Body of pancreas (tissue), 4 donors: ENCODE data around the gene OR2H1.

Source experiments
- POLR2A ChIP-seq, 3 donors: fragments of 450-650 bp; IDR thresholded peaks; one replicate each; pipeline ENCODE4 v1.6.1; 2016; ENCODE audit warnings: antibody characterized with exemption in 3 of 3, mild to moderate bottlenecking in 2 of 3
- TF ChIP-seq, protein P1 (sequence below), 7 experiments: fragments of 450-650 bp in 4 of 7; fragments of 200-600 bp in 3 of 7; sonication (generic) in 3 of 7; IDR thresholded peaks; one replicate each; pipeline ENCODE4 v1.5.1; 2016 to 2019; ENCODE audit warnings: antibody characterized with exemption in 7 of 7

DNA sequence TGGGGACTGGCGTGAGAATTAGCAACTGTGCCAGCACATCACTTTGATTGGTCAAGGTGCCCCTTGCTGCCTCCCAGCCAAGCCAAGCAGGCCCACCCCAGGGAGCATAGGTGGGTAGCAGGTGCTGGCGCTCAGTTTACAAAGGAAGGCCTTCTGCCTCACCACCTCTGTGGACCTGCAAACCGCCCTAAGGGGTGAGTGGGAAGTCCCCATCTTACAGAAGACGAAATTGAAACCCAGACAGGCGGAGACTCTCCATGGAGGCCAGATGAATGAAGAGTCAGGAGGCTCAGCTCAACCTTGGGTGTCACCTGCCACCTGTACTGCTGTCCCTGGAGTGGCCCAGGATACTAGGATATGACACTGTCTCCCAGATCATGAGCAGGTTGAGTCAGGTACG is 52.3 kb downstream of the OR2H1 start:
- TF ChIP-seq, protein P1, sequence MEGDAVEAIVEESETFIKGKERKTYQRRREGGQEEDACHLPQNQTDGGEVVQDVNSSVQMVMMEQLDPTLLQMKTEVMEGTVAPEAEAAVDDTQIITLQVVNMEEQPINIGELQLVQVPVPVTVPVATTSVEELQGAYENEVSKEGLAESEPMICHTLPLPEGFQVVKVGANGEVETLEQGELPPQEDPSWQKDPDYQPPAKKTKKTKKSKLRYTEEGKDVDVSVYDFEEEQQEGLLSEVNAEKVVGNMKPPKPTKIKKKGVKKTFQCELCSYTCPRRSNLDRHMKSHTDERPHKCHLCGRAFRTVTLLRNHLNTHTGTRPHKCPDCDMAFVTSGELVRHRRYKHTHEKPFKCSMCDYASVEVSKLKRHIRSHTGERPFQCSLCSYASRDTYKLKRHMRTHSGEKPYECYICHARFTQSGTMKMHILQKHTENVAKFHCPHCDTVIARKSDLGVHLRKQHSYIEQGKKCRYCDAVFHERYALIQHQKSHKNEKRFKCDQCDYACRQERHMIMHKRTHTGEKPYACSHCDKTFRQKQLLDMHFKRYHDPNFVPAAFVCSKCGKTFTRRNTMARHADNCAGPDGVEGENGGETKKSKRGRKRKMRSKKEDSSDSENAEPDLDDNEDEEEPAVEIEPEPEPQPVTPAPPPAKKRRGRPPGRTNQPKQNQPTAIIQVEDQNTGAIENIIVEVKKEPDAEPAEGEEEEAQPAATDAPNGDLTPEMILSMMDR (IDR thresholded peaks at IDR 0.05): no peak
- TF ChIP-seq POLR2A (IDR thresholded peaks at IDR 0.05): no peak
